ENCODE data around the gene WFIKKN1. TPM values are rescaled to one million over a fixed set of nuclear protein-coding genes. Genes with fewer than 3 reads are reported as not detected.
A peak's percentile ranks its signal among the peaks of the same experiment; 100 is the strongest.

The WFIKKN1 gene
- total RNA-seq, 2 experiments from 2014 or later: 0.47 to 1.2 TPM

DNA sequence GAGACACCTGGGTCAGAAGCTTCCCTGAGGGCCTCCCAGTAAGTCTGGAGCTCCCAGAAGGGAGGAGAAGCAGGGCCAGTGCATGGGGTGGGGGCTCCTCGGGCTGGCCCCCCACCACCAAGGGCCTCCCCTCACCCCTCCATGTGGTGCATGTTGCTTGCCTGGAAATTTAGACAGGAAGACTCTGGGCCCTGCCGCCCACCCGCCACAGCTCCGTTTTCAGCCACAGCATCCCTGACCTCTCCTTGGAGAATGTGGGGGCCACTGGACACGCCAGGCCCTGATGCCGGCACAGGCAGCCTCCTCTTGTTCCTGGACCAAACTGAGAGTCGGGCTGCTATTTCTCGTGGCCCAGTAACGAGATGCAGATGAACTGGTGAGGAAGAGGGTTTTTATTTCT, 8.1 kb downstream of the WFIKKN1 start:
- intact Hi-C loops (cut with micrococcal nuclease; ENCODE audit: unreplicated experiment): no loop called here
- Histone ChIP-seq H2AFZ (ENCODE audit: low read length) (peak overlapping the region; percentile 84), H3K4me2 (ENCODE audit: low read length) (peak overlapping the region; percentile 70), H4K20me1 (ENCODE audit: insufficient read depth, low read length) (no peaks in the 10 kb centered on the region), H3K36me3 (ENCODE audit: insufficient read depth, low read length) (peaks cover 8% of the 10 kb centered on the region; the same call in 1 of the 2 replicates), H3K9me2 (ENCODE audit: insufficient read depth, low read length) (no peaks in the 10 kb centered on the region), H3K4me3 (ENCODE audit: low read depth, low read length, poor library complexity, severe bottlenecking) (peak overlapping the region; percentile 41), H3K27ac (ENCODE audit: low read depth, low read length, poor library complexity, severe bottlenecking) (peak overlapping the region; percentile 73), H3K79me2 (ENCODE audit: insufficient read depth, low read depth, low read length) (peaks cover 8% of the 10 kb centered on the region; the same call in 1 of the 2 replicates), H3K9me3 (ENCODE audit: low read length) (no peaks in the 10 kb centered on the region), H3K4me1 (ENCODE audit: insufficient read depth, low read length, poor library complexity, severe bottlenecking) (peaks cover 54% of the 10 kb centered on the region)
- no peak for TF ChIP-seq EZH2phosphoT487 (IDR thresholded peaks at IDR 0.05; ENCODE audit: borderline replicate concordance, low read depth, low read length)
- TF ChIP-seq, protein P1, sequence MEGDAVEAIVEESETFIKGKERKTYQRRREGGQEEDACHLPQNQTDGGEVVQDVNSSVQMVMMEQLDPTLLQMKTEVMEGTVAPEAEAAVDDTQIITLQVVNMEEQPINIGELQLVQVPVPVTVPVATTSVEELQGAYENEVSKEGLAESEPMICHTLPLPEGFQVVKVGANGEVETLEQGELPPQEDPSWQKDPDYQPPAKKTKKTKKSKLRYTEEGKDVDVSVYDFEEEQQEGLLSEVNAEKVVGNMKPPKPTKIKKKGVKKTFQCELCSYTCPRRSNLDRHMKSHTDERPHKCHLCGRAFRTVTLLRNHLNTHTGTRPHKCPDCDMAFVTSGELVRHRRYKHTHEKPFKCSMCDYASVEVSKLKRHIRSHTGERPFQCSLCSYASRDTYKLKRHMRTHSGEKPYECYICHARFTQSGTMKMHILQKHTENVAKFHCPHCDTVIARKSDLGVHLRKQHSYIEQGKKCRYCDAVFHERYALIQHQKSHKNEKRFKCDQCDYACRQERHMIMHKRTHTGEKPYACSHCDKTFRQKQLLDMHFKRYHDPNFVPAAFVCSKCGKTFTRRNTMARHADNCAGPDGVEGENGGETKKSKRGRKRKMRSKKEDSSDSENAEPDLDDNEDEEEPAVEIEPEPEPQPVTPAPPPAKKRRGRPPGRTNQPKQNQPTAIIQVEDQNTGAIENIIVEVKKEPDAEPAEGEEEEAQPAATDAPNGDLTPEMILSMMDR (conservative IDR thresholded peaks at IDR 0.05; ENCODE audit: low read length): no peak
- POLR2A ChIA-PET: no interaction called here
- DNase-seq (ENCODE audit: low spot score): no peak
- CTCF ChIA-PET (ENCODE audit: unreplicated experiment): no interaction called here
- BruUV-seq (replicated peaks): no TSS peak

DNA sequence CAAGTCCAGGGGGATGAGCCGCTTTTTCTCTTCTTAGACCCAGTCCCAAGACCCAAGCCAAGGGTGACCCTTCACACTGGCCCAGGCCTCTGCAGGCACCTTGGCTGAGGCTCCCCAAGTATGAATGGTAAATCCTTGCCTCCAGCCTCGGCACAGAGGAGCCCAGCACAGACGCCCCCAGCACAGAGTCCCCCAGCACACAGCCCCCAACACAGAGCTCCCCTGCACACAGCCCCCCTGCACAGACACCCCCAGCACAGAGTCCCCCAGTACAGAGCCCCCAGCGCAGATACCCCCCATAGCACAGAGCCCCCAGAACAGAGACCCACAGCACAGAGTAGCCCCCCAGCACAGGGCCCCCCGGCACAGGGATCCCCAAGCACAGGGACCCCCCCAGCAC, 9.8 kb downstream of the WFIKKN1 start:
- CTCF ChIA-PET (ENCODE audit: unreplicated experiment): no interaction called here
- Histone ChIP-seq H3K9me2 (ENCODE audit: insufficient read depth, low read length) (no peaks in the 10 kb centered on the region), H3K79me2 (ENCODE audit: insufficient read depth, low read depth, low read length) (peaks cover 3% of the 10 kb centered on the region; the same call in 1 of the 2 replicates), H3K36me3 (ENCODE audit: insufficient read depth, low read length) (no peaks in the 10 kb centered on the region), H3K4me3 (ENCODE audit: low read depth, low read length, poor library complexity, severe bottlenecking) (peak overlapping the region; percentile 78), H2AFZ (ENCODE audit: low read length) (no peak overlapping the region), H3K4me2 (ENCODE audit: low read length) (peak overlapping the region; percentile 89), H3K4me1 (ENCODE audit: insufficient read depth, low read length, poor library complexity, severe bottlenecking) (peaks cover 48% of the 10 kb centered on the region), H4K20me1 (ENCODE audit: insufficient read depth, low read length) (no peaks in the 10 kb centered on the region), H3K27ac (ENCODE audit: low read depth, low read length, poor library complexity, severe bottlenecking) (no peak overlapping the region), H3K9me3 (ENCODE audit: low read length) (no peaks in the 10 kb centered on the region)
- BruUV-seq (replicated peaks): no TSS peak
- TF ChIP-seq, protein P1 (conservative IDR thresholded peaks at IDR 0.05; ENCODE audit: low read length): no peak
- no peak for TF ChIP-seq EZH2phosphoT487 (IDR thresholded peaks at IDR 0.05; ENCODE audit: borderline replicate concordance, low read depth, low read length)
- DNase-seq (ENCODE audit: low spot score): no peak
- POLR2A ChIA-PET: no interaction called here
- intact Hi-C loops (cut with micrococcal nuclease; ENCODE audit: unreplicated experiment): no loop called here

DNA sequence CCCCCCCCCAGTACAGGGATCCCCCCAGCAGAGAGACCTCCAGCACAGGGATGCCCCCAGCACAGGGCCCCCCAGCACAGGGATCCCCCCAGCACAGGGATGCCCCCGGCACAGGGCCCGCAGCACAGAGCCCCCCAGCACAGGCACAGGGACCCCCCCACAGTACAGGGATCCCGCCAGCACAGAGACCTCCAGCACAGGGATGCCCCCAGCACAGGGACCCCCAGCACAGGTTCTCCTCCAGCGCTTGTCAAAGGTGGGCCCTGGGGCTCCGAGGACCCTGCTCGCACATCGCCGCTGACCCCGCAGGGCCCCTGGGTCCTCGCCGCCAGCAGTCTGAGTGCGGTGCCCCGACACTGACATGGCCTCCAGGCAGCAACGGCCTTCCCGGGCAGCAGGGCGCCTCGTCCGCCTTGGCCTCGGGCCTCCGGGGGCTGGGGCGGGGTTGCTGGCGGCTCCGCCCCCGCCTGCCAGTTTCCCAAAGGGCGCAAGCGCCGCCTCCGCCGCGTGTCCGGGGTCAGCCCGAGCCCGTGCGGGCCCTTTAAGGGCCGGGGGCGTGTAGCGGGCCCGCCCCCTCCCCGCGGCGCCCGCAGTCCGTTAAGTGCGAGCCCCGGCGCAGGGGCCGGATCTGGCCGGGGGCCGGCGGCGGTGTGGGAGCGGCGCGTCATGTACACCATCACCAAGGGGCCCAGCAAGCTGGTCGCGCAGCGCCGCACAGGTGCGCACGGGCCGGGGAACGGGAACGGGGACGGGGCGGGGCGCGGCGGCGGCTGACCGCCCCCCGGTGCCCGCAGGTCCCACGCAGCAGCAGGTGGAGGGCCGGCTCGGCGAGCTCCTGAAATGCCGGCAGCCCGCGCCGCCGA, 10.8 kb downstream of the WFIKKN1 start, which contains the start of gene MCRIP2:
Gene MCRIP2 (plus strand): TSS at position 503 of the 863 bp plus-strand sequence. CDS start 164 bp downstream, at position 667.
- no peaks in the 10 kb centered on the region for H3K9me2 ChIP-seq (ENCODE audit: insufficient read depth, low read length)
- H3K4me2 ChIP-seq (ENCODE audit: low read length): peak within 1 kb of the TSS; percentile 89
- H3K79me2 ChIP-seq (ENCODE audit: insufficient read depth, low read depth, low read length): no peaks in the 10 kb centered on the region; the same call in 1 of the 2 replicates
- ChIA-PET CTCF (ENCODE audit: unreplicated experiment) (no interaction called here), POLR2A (no interaction called here)
- no peaks in the 10 kb centered on the region for H3K36me3 ChIP-seq (ENCODE audit: insufficient read depth, low read length)
- peaks cover 48% of the 10 kb centered on the region for H3K4me1 ChIP-seq (ENCODE audit: insufficient read depth, low read length, poor library complexity, severe bottlenecking)
- peak within 1 kb of the TSS; percentile 40 for H3K27ac ChIP-seq (ENCODE audit: low read depth, low read length, poor library complexity, severe bottlenecking)
- peak; percentile 85 for DNase-seq (ENCODE audit: low spot score)
- H3K9me3 ChIP-seq (ENCODE audit: low read length): no peaks in the 10 kb centered on the region
- TF ChIP-seq, protein P1 (conservative IDR thresholded peaks at IDR 0.05; ENCODE audit: low read length): no peak
- no peak for TF ChIP-seq EZH2phosphoT487 (IDR thresholded peaks at IDR 0.05; ENCODE audit: borderline replicate concordance, low read depth, low read length)
- intact Hi-C loops (cut with micrococcal nuclease; ENCODE audit: unreplicated experiment): no loop called here
- BruUV-seq (replicated peaks): no TSS peak
- H3K4me3 ChIP-seq (ENCODE audit: low read depth, low read length, poor library complexity, severe bottlenecking): peak within 1 kb of the TSS; percentile 78
- H2AFZ ChIP-seq (ENCODE audit: low read length): peak within 1 kb of the TSS; percentile 74
- H4K20me1 ChIP-seq (ENCODE audit: insufficient read depth, low read length): no peaks in the 10 kb centered on the region
